CD4-positive, alpha-beta T cell (primary cell): Measurements from ENCODE around the gene OBI1. TPM values are rescaled to one million over a fixed set of nuclear protein-coding genes. Genes with fewer than 3 reads are reported as not detected.

Experiments
- ATAC-seq: fragments of 200-7000 bp; cut with Tn5 transposase; one replicate; pipeline ENCODE4 v1.10.0; 2022; ENCODE audit warnings: mild to moderate bottlenecking; ENCODE audit not compliant: poor library complexity
- CTCF ChIA-PET: fragments of 350-600 bp; sonication (Branson Sonifier 250); formaldehyde crosslinking; loops from one replicate; lab custom pipeline; 2021; ENCODE audit warnings: antibody characterized with exemption, inconsistent platforms; lab: Charles Lee
- POLR2A ChIA-PET: fragments of 350-600 bp; sonication (Branson Sonifier 250); formaldehyde crosslinking; loops from one replicate; lab custom pipeline; 2021; ENCODE audit warnings: antibody characterized with exemption, inconsistent platforms; lab: Charles Lee
- DNase-seq, 14 experiments: peaks; one replicate each; pipeline ENCODE4 v3.0.0-alpha.2; 2013 to 2020; ENCODE audit warnings: mixed read lengths in 2 of 14
- H3K27ac ChIP-seq, 2 donors: one replicate each; pipeline versions ENCODE4 v1.5.1 to v1.7.0; 2013; ENCODE audit warnings: low read length in 2 of 2, low read depth in 1 of 2, mild to moderate bottlenecking in 1 of 2
- H3K27me3 ChIP-seq, 2 experiments: 1 replicate in 1 of 2; 2 replicates in 1 of 2; pipeline versions ENCODE4 v1.6.1 to v1.7.0; 2013; ENCODE audit warnings: low read length in 2 of 2, control low read depth in 1 of 2, mild to moderate bottlenecking in 1 of 2, moderate library complexity in 1 of 2; ENCODE audit not compliant: insufficient read depth in 2 of 2, control insufficient read depth in 1 of 2
- H3K36me3 ChIP-seq: one replicate; pipeline ENCODE4 v1.6.1; 2013; ENCODE audit warnings: low read length, control low read depth; ENCODE audit not compliant: insufficient read depth
- H3K4me1 ChIP-seq: one replicate; pipeline ENCODE4 v1.6.1; 2013; ENCODE audit warnings: low read length, control low read depth; ENCODE audit not compliant: insufficient read depth
- H3K4me3 ChIP-seq: one replicate; pipeline ENCODE4 v1.5.1; 2013; ENCODE audit warnings: mild to moderate bottlenecking, low read length, moderate library complexity
- H3K9me3 ChIP-seq, 2 experiments: 1 replicate in 1 of 2; 2 replicates in 1 of 2; pipeline versions ENCODE4 v1.6.1 to v1.7.0; 2013; ENCODE audit warnings: low read length in 2 of 2, mild to moderate bottlenecking in 2 of 2, control low read depth in 1 of 2, moderate library complexity in 1 of 2; ENCODE audit not compliant: control insufficient read depth in 1 of 2, insufficient read depth in 1 of 2
- H3K27ac Mint-ChIP-seq: one replicate; pipeline ENCODE4 v1.8.0; 2020; ENCODE audit warnings: mixed read lengths
- H3K27me3 Mint-ChIP-seq: one replicate; pipeline ENCODE4 v1.8.0; 2021; ENCODE audit warnings: mixed read lengths
- H3K36me3 Mint-ChIP-seq: one replicate; pipeline ENCODE4 v1.8.0; 2021; ENCODE audit warnings: low read depth, mixed read lengths
- H3K4me1 Mint-ChIP-seq: one replicate; pipeline ENCODE4 v1.8.0; 2021; ENCODE audit warnings: low read depth, mixed read lengths
- H3K4me3 Mint-ChIP-seq: one replicate; pipeline ENCODE4 v1.8.0; 2020; ENCODE audit warnings: mild to moderate bottlenecking, mixed read lengths
- H3K9me3 Mint-ChIP-seq: one replicate; pipeline ENCODE4 v1.8.0; 2020; ENCODE audit warnings: mixed read lengths
- CTCF ChIP-seq: fragments of 200-600 bp; IDR thresholded peaks from one replicate; pipeline ENCODE4 v1.8.0; 2022; ENCODE audit warnings: antibody characterized with exemption, mild to moderate bottlenecking
- intact Hi-C, 2 experiments: fragments of 100-400 bp; cut with DNase I in 1 of 2; cut with micrococcal nuclease in 1 of 2; formaldehyde crosslinking; loops; one replicate each; pipeline versions ENCODE4 v1.15.1 to v1.9.0; 2023 to 2025; cut with DNase I, micrococcal nuclease
- total RNA-seq, 174 experiments: library from RNA in 2 of 174; stranded (reverse) in 2 of 174; gene quantifications; one replicate each; pipeline ENCODE4 v1.2.3 and lab custom pipeline; 2021 to 2026

The OBI1 gene
- total RNA-seq, 2 experiments from 2014 or later = 2.6 TPM

GRCh38 chr13:78631077-78631476 lies 27.9 kb downstream of the OBI1 start:
- ChIA-PET POLR2A (no interaction called here), CTCF (no interaction called here)
- H3K9me3 Mint-ChIP-seq = no peaks in the 10 kb centered on the region
- no peaks in the 10 kb centered on the region for H3K9me3 ChIP-seq
- DNase-seq = no peak
- peaks cover 96% of the 10 kb centered on the region for H3K36me3 Mint-ChIP-seq
- no peak overlapping the region for H3K4me3 Mint-ChIP-seq
- H3K4me3 ChIP-seq = no peak overlapping the region
- H3K27ac Mint-ChIP-seq = no peak overlapping the region
- no peak for TF ChIP-seq CTCF
- intact Hi-C loops = no loop called here
- no peaks in the 10 kb centered on the region for H3K27me3 ChIP-seq
- H3K27ac ChIP-seq = no peak overlapping the region
- no peaks in the 10 kb centered on the region for H3K4me1 ChIP-seq
- H3K27me3 Mint-ChIP-seq = no peaks in the 10 kb centered on the region
- peaks cover 60% of the 10 kb centered on the region for H3K36me3 ChIP-seq
- H3K4me1 Mint-ChIP-seq = no peaks in the 10 kb centered on the region
- ATAC-seq = no peak

- Histone ChIP-seq H3K9me3 (no peaks in the 10 kb centered on the region), H3K27ac (no peak overlapping the region), H3K36me3 (peaks cover 64% of the 10 kb centered on the region), H3K4me3 (no peak overlapping the region), H3K27me3 (no peaks in the 10 kb centered on the region), H3K4me1 (no peaks in the 10 kb centered on the region)
- Mint-ChIP-seq H3K36me3 (peaks cover 97% of the 10 kb centered on the region), H3K9me3 (no peaks in the 10 kb centered on the region), H3K27me3 (no peaks in the 10 kb centered on the region), H3K4me3 (no peak overlapping the region), H3K27ac (no peak overlapping the region), H3K4me1 (no peaks in the 10 kb centered on the region)
- ChIA-PET CTCF (no interaction called here), POLR2A (no interaction called here)
- ATAC-seq (no peak), DNase-seq (no peak)
- TF ChIP-seq CTCF = no peak
- intact Hi-C loops = no loop called here
Observed at GRCh38 chr13:78630511-78630910, 28.4 kb downstream of the OBI1 start.

GRCh38 chr13:78625384-78625783 lies 33.6 kb downstream of the OBI1 start:
- no peak overlapping the region for H3K27ac Mint-ChIP-seq
- Histone ChIP-seq H3K27ac (no peak overlapping the region), H3K4me1 (no peaks in the 10 kb centered on the region)

More at GRCh38 chr13:78625384-78625783, 33.6 kb downstream of the OBI1 start:
- ChIA-PET POLR2A (no interaction called here), CTCF (no interaction called here)
- Mint-ChIP-seq H3K4me1 (no peaks in the 10 kb centered on the region), H3K9me3 (no peaks in the 10 kb centered on the region), H3K27me3 (no peaks in the 10 kb centered on the region), H3K36me3 (peaks cover 97% of the 10 kb centered on the region), H3K4me3 (no peak overlapping the region)
- TF ChIP-seq CTCF = no peak
- H3K27me3 ChIP-seq = no peaks in the 10 kb centered on the region
- intact Hi-C loops = no loop called here
- H3K4me3 ChIP-seq = no peak overlapping the region
- ATAC-seq = no peak
- H3K9me3 ChIP-seq = no peaks in the 10 kb centered on the region
- H3K36me3 ChIP-seq = peaks cover 45% of the 10 kb centered on the region
- DNase-seq = no peak
